RCC 7860 (cell line): ENCODE measurements around the gene SRGAP1.
"Not testable (repeated sequence)": the region's sequence is repeated elsewhere in the genome, so short reads cannot be mapped to it uniquely, and the experiment has no call there.

Experiments used
- DNase-seq: peaks from one replicate; pipeline ENCODE4 v3.0.0-alpha.2; 2015; ENCODE audit warnings: low spot score
- FAIRE-seq: peaks from 2 replicates; lab custom pipeline; 2012; peaks lifted over from hg19 to GRCh38; lab: Jason Lieb, UNC

SRGAP1 gene

GRCh38 chr12:64184216-64184615, 339.7 kb downstream of the SRGAP1 start:
- no peak for FAIRE-seq
- DNase-seq, result no peak

- DNase-seq, result peak; percentile 73
- peak; percentile 84 for FAIRE-seq
Measured at GRCh38 chr12:64186789-64187188, 342.3 kb downstream of the SRGAP1 start.

GRCh38 chr12:64187370-64187769, 342.9 kb downstream of the SRGAP1 start:
- DNase-seq (peak; percentile 58), FAIRE-seq (peak; percentile 81)

GRCh38 chr12:64187794-64188193, 343.3 kb downstream of the SRGAP1 start:
- DNase-seq (no peak), FAIRE-seq (no peak)

GRCh38 chr12:64189530-64189929, 345.0 kb downstream of the SRGAP1 start:
- DNase-seq (no peak), FAIRE-seq (no peak)

GRCh38 chr12:64190140-64190539, 345.6 kb downstream of the SRGAP1 start:
- DNase-seq (no peak), FAIRE-seq (no peak)

GRCh38 chr12:64192644-64193444, 348.3 kb downstream of the SRGAP1 start:
- no peak for FAIRE-seq
- DNase-seq, result no peak

- no peak for FAIRE-seq
- DNase-seq, result no peak
Measured at GRCh38 chr12:64193931-64194330, 349.4 kb downstream of the SRGAP1 start.

GRCh38 chr12:64194333-64195149, 350.0 kb downstream of the SRGAP1 start:
- no peak for FAIRE-seq
- DNase-seq, result no peak

GRCh38 chr12:64195841-64196240, 351.3 kb downstream of the SRGAP1 start:
- not testable (repeated sequence) for FAIRE-seq, DNase-seq

- no peak for DNase-seq
- no peak for FAIRE-seq
Measured at GRCh38 chr12:64203036-64203435, 358.5 kb downstream of the SRGAP1 start.

- DNase-seq, result no peak
- FAIRE-seq, result no peak
Measured at GRCh38 chr12:64203775-64204174, 359.3 kb downstream of the SRGAP1 start.

GRCh38 chr12:64205542-64205941, 361.0 kb downstream of the SRGAP1 start:
- FAIRE-seq (no peak), DNase-seq (no peak)

GRCh38 chr12:64207453-64207852, 363.0 kb downstream of the SRGAP1 start:
- no peak for FAIRE-seq
- DNase-seq, result no peak
